HepG2 (cell line): ENCODE results near the gene ARMH1. TPM values are rescaled to one million over a fixed set of nuclear protein-coding genes. Genes with fewer than 3 reads are reported as not detected.
A peak's percentile ranks its signal among the peaks of the same experiment; 100 is the strongest.

Source experiments
- ATAC-seq: fragments of 200-7000 bp; cut with Tn5 transposase; 3 replicates; pipeline ENCODE4 v1.9.1; 2020; ENCODE audit warnings: mild to moderate bottlenecking, moderate library complexity
- BruUV-seq: library from RNA; stranded (reverse); fragments of 400-500 nt; replicated peaks from 2 replicates; lab custom pipeline; 2021; lab: Mats Ljungman, UMichigan
- CTCF ChIA-PET: fragments of 300-600 bp; formaldehyde crosslinking; extraction: SDS; loops from one replicate; lab custom pipeline; 2021; ENCODE audit warnings: low total read pairs, inconsistent platforms, low intra/inter-chr PET ratio; lab: Yijun Ruan, JAX
- POLR2A ChIA-PET: fragments of 350-600 bp; sonication (Branson Sonifier 250); formaldehyde crosslinking; loops from one replicate; lab custom pipeline; 2020; ENCODE audit warnings: antibody characterized with exemption, inconsistent platforms; lab: Yijun Ruan, JAX
- DNase-seq: peaks from one replicate; pipeline ENCODE4 v3.0.0-alpha.2; 2015; ENCODE audit warnings: low spot score
- FAIRE-seq: peaks from 3 replicates; lab custom pipeline; 2011; peaks lifted over from hg19 to GRCh38; lab: Jason Lieb, UNC
- H2AFZ ChIP-seq: one replicate; pipeline ENCODE4 v1.6.1; 2011; ENCODE audit warnings: low read length, inconsistent platforms
- H3K27ac ChIP-seq: fragments of 300-600 bp; 3 replicates; pipeline ENCODE4 v1.8.0; 2011; ENCODE audit warnings: mixed run types, mild to moderate bottlenecking, mixed read lengths, low read length, inconsistent platforms; ENCODE audit not compliant: insufficient read depth; ENCODE audit errors: extremely low read length
- H3K27me3 ChIP-seq, 2 experiments: fragments of 200-600 bp in 1 of 2; 2 replicates in 1 of 2; 3 replicates in 1 of 2; pipeline versions ENCODE4 v1.6.0 to v1.8.0; 2011; ENCODE audit warnings: low read length in 2 of 2, mild to moderate bottlenecking in 2 of 2, moderate library complexity in 2 of 2, inconsistent platforms in 1 of 2; ENCODE audit not compliant: insufficient read depth in 2 of 2, control insufficient read depth in 1 of 2
- H3K36me3 ChIP-seq, 2 experiments: fragments of 200-600 bp in 1 of 2; replicated peaks in 1 of 2; 2 replicates in 1 of 2; 3 replicates in 1 of 2; pipeline versions ENCODE4 v1.5.1 to v1.8.0; 2011; ENCODE audit warnings: low read length in 2 of 2, inconsistent platforms in 1 of 2; ENCODE audit not compliant: insufficient read depth in 2 of 2, control insufficient read depth in 1 of 2
- H3K4me1 ChIP-seq: 2 replicates; pipeline ENCODE4 v1.5.1; 2012; ENCODE audit warnings: low read length, inconsistent platforms; ENCODE audit not compliant: insufficient read depth
- H3K4me2 ChIP-seq: 2 replicates; pipeline ENCODE4 v1.6.0; 2011; ENCODE audit warnings: low read depth, low read length, inconsistent platforms
- H3K4me3 ChIP-seq, 3 experiments: fragments of 200-600 bp in 1 of 3; sonication (generic), shearing (Covaris generic) in 1 of 3; replicated peaks in 1 of 3; 2 replicates each; pipeline ENCODE4 v1.5.1; 2011 to 2016; ENCODE audit warnings: low read length in 3 of 3, inconsistent platforms in 2 of 3, low read depth in 2 of 3, mild to moderate bottlenecking in 2 of 3, control low read depth in 1 of 3, mixed read lengths in 1 of 3; ENCODE audit not compliant: insufficient read depth in 1 of 3
- H3K79me2 ChIP-seq: one replicate; pipeline ENCODE4 v1.6.1; 2011; ENCODE audit warnings: low read length, inconsistent platforms; ENCODE audit not compliant: insufficient read depth
- H3K9ac ChIP-seq: 2 replicates; pipeline ENCODE4 v1.6.0; 2011; ENCODE audit warnings: mild to moderate bottlenecking, low read depth, low read length, inconsistent platforms; ENCODE audit not compliant: insufficient read depth
- H3K9me3 ChIP-seq: 2 replicates; pipeline ENCODE4 v1.5.1; 2012; ENCODE audit warnings: mild to moderate bottlenecking, low read length
- H4K20me1 ChIP-seq: 2 replicates; pipeline ENCODE4 v1.6.0; 2011; ENCODE audit warnings: inconsistent platforms, mild to moderate bottlenecking, low read length, moderate library complexity; ENCODE audit not compliant: insufficient read depth
- CHD4 ChIP-seq: fragments of 200-600 bp; sonication (generic); IDR thresholded peaks from 2 replicates; pipeline ENCODE4 v1.7.0; 2017; ENCODE audit warnings: mild to moderate bottlenecking, low read length, borderline replicate concordance
- FOXP4 ChIP-seq: sonication (generic); formaldehyde crosslinking; IDR thresholded peaks from 2 replicates; pipeline ENCODE4 v1.4.0; 2020; ENCODE audit warnings: missing genetic modification reagents
- TFAP4 ChIP-seq: sonication (generic); IDR thresholded peaks from 2 replicates; pipeline ENCODE4 v1.6.1; 2016; ENCODE audit warnings: low read depth, borderline replicate concordance
- YEATS4 ChIP-seq: sonication (generic); formaldehyde crosslinking; IDR thresholded peaks from 2 replicates; pipeline ENCODE4 v1.4.0; 2020; ENCODE audit warnings: missing genetic modification reagents, borderline replicate concordance
- ZNF121 ChIP-seq: sonication (generic); formaldehyde crosslinking; IDR thresholded peaks from 2 replicates; pipeline ENCODE4 v1.5.0; 2020; ENCODE audit warnings: mild to moderate bottlenecking, missing genetic modification reagents
- ZNF34 ChIP-seq: sonication (generic); formaldehyde crosslinking; IDR thresholded peaks from 2 replicates; pipeline ENCODE4 v1.4.0; 2020; ENCODE audit warnings: mild to moderate bottlenecking, missing genetic modification reagents, borderline replicate concordance
- ZNF614 ChIP-seq: IDR thresholded peaks from 2 replicates; pipeline ENCODE4 v1.6.1; 2018; ENCODE audit warnings: missing biosample characterization, missing genetic modification reagents, inconsistent platforms, borderline replicate concordance
- ZNF792 ChIP-seq: IDR thresholded peaks from 2 replicates; pipeline ENCODE4 v1.6.1; 2016
- WGBS: methylation state at CpG from one replicate; pipeline ENCODE4 v1.1.6; 2017; ENCODE audit warnings: low lambda C conversion rate; 5-methylcytosine and 5-hydroxymethylcytosine counted together
- in situ Hi-C: cut with HindIII; loops from 2 replicates; pipeline ENCODE4 v1.10.0; 2017; ENCODE audit warnings: low pct_unique_long_range_greater_than_20kb; ENCODE audit not compliant: extremely low pct_ligation_motif_present
- intact Hi-C: fragments of 100-400 bp; cut with micrococcal nuclease; formaldehyde crosslinking; loops from one replicate; pipeline ENCODE4 v1.10.0; 2022; ENCODE audit not compliant: unreplicated experiment
- polyA plus RNA-seq, 8 experiments: library from polyadenylated mRNA; depleted of rRNA in 3 of 8; stranded (reverse) in 7 of 8; unstranded in 1 of 8; fragments of >200 nt; fragmentation: Illumina TruSeq in 4 of 8; extraction: Trizol in 4 of 8; gene quantifications; 2 replicates each; pipeline versions ENCODE4 v1.2.1 to v1.2.3, GENCODE V29; 2011 to 2016; ENCODE audit warnings: low read depth in 4 of 8, missing spikeins in 1 of 8, mixed read lengths in 1 of 8; ENCODE audit not compliant: insufficient read depth in 1 of 8
- total RNA-seq, 5 experiments: library from RNA; depleted of rRNA; stranded (reverse); fragments of >200 nt; fragmentation: Illumina TruSeq; extraction: Trizol; gene quantifications; 2 replicates each; pipeline ENCODE4 v1.2.3, GENCODE V29; 2016; ENCODE audit warnings: low read depth in 1 of 5

The ARMH1 gene
- total and polyA plus RNA-seq, 2 of the 13 experiments (the other 11 are each of a cell fraction or from before 2014, with no cell fraction given), result 0.69 TPM; not detected in 1

- no peak for TF ChIP-seq FOXP4 (CRISPR knock-in tag)
Observed at GRCh38 chr1:44694863-44695478, 20.5 kb downstream of the ARMH1 start (continued).

GRCh38 chr1:44695671-44696070 lies 21.2 kb downstream of the ARMH1 start:
- DNase-seq (no peak), ATAC-seq (no peak), FAIRE-seq (no peak)
- Histone ChIP-seq H3K27ac (no peak overlapping the region), H3K9me3 (no peaks in the 10 kb centered on the region), H3K9ac (no peak overlapping the region), H3K4me3 (no peak overlapping the region), H3K4me1 (peaks cover 35% of the 10 kb centered on the region), H3K79me2 (no peaks in the 10 kb centered on the region), H3K4me2 (no peak overlapping the region), H2AFZ (no peak overlapping the region), H3K27me3 (no peaks in the 10 kb centered on the region), H3K36me3 (no peaks in the 10 kb centered on the region), H4K20me1 (no peaks in the 10 kb centered on the region)
- in situ Hi-C loops (no loop called here), intact Hi-C loops (no loop called here)
- CTCF ChIA-PET, result no interaction called here
- POLR2A ChIA-PET, result interaction anchor here (3.0 kb wide), 1 partner anchor 26 kb away, joined by 14 read pairs; no protein-coding TSS in a partner anchor
- no TSS peak for BruUV-seq
- WGBS, result 70% methylated on average over 4 of the region's 4 CpGs
- no peak for TF ChIP-seq ZNF34
- no peak for TF ChIP-seq YEATS4
- TF ChIP-seq ZNF121 (CRISPR knock-in tag), result peak; percentile 85
- no peak for TF ChIP-seq ZNF792 (CRISPR knock-in tag)
- TF ChIP-seq ZNF614 (CRISPR knock-in tag), result no peak
- TF ChIP-seq TFAP4, result no peak
- TF ChIP-seq CHD4, result no peak
